Activated naive CD8-positive, alpha-beta T cell treated with anti-CD3 and anti-CD28 coated beads for 36 hours (primary cell): ENCODE data around the gene CYP4F22. TPM values are rescaled to one million over a fixed set of nuclear protein-coding genes. Genes with fewer than 3 reads are reported as not detected.

ENCODE experiments used
- DNase-seq: peaks from one replicate; pipeline ENCODE4 v3.0.0; 2021
- H3K27ac Mint-ChIP-seq: one replicate; pipeline ENCODE4 v1.8.0; 2022; ENCODE audit warnings: mild to moderate bottlenecking, moderate library complexity, mixed read lengths
- H3K27me3 Mint-ChIP-seq: one replicate; pipeline ENCODE4 v1.8.0; 2022; ENCODE audit warnings: mild to moderate bottlenecking, mixed read lengths
- H3K36me3 Mint-ChIP-seq: one replicate; pipeline ENCODE4 v1.8.0; 2021; ENCODE audit warnings: mild to moderate bottlenecking, mixed read lengths
- H3K4me1 Mint-ChIP-seq: one replicate; pipeline ENCODE4 v1.8.0; 2021; ENCODE audit warnings: mixed read lengths
- H3K4me3 Mint-ChIP-seq: one replicate; pipeline ENCODE4 v1.8.0; 2022; ENCODE audit warnings: mild to moderate bottlenecking, moderate library complexity, mixed read lengths
- H3K9me3 Mint-ChIP-seq: one replicate; pipeline ENCODE4 v1.8.0; 2022; ENCODE audit warnings: mixed read lengths
- total RNA-seq, 2 experiments: library from RNA; stranded (reverse); gene quantifications; one replicate each; pipeline ENCODE4 v1.2.3, GENCODE V29; 2021

The CYP4F22 gene
- total RNA-seq, 2 experiments from 2014 or later: 1.3 to 1.6 TPM

- Mint-ChIP-seq H3K27me3 (peaks cover 43% of the 10 kb centered on the region), H3K27ac (no peak overlapping the region), H3K36me3 (no peaks in the 10 kb centered on the region), H3K4me3 (no peak overlapping the region), H3K4me1 (no peaks in the 10 kb centered on the region), H3K9me3 (peaks cover 6% of the 10 kb centered on the region)
- DNase-seq: no peak
Measured at GRCh38 chr19:15595069-15595468, 86.7 kb downstream of the CYP4F22 start.

Other genes with a start within 250 kb of the CYP4F22 start
- gene BRD4, start 176.0 kb upstream of the CYP4F22 start, total RNA-seq: 100 to 1,000 TPM; 110 to 113 TPM
- 10 to 100 TPM; 59.4 to 61.2 TPM for gene AKAP8, start 128.7 kb upstream of the CYP4F22 start, total RNA-seq
- 10 to 100 TPM; 70.6 to 71.6 TPM for gene AKAP8L, start 89.5 kb upstream of the CYP4F22 start, total RNA-seq
- 10 to 100 TPM; 22.7 to 24.1 TPM for gene WIZ, start 58.6 kb upstream of the CYP4F22 start, total RNA-seq
- gene RASAL3, start 44.0 kb upstream of the CYP4F22 start, total RNA-seq: 10 to 100 TPM; 75.0 to 83.4 TPM
- gene PGLYRP2, start 29.0 kb upstream of the CYP4F22 start, total RNA-seq: not detected
- gene CYP4F8, start 106.7 kb downstream of the CYP4F22 start, total RNA-seq: not detected
- gene CYP4F3, start 132.4 kb downstream of the CYP4F22 start, total RNA-seq: under 1 TPM; 0.06 to 0.23 TPM
- not detected for gene CYP4F12, start 164.6 kb downstream of the CYP4F22 start, total RNA-seq
- gene OR10H2, start 219.5 kb downstream of the CYP4F22 start, total RNA-seq: not detected
- gene OR10H3, start 229.5 kb downstream of the CYP4F22 start, total RNA-seq: not detected